CD4-positive, alpha-beta T cell (primary cell): Measurements from ENCODE around the gene EVPLL. TPM values are rescaled to one million over a fixed set of nuclear protein-coding genes. Genes with fewer than 3 reads are reported as not detected.
"Not testable (repeated sequence)": the region's sequence is repeated elsewhere in the genome, so short reads cannot be mapped to it uniquely, and the experiment has no call there.

Experiments used
- ATAC-seq: fragments of 200-7000 bp; cut with Tn5 transposase; one replicate; pipeline ENCODE4 v1.10.0; 2022; ENCODE audit warnings: mild to moderate bottlenecking; ENCODE audit not compliant: poor library complexity
- CTCF ChIA-PET: fragments of 350-600 bp; sonication (Branson Sonifier 250); formaldehyde crosslinking; loops from one replicate; lab custom pipeline; 2021; ENCODE audit warnings: antibody characterized with exemption, inconsistent platforms; lab: Charles Lee
- POLR2A ChIA-PET: fragments of 350-600 bp; sonication (Branson Sonifier 250); formaldehyde crosslinking; loops from one replicate; lab custom pipeline; 2021; ENCODE audit warnings: antibody characterized with exemption, inconsistent platforms; lab: Charles Lee
- DNase-seq, 14 experiments: peaks; one replicate each; pipeline ENCODE4 v3.0.0-alpha.2; 2013 to 2020; ENCODE audit warnings: mixed read lengths in 2 of 14
- H3K27ac ChIP-seq, 2 donors: one replicate each; pipeline versions ENCODE4 v1.5.1 to v1.7.0; 2013; ENCODE audit warnings: low read length in 2 of 2, low read depth in 1 of 2, mild to moderate bottlenecking in 1 of 2
- H3K27me3 ChIP-seq, 2 experiments: 1 replicate in 1 of 2; 2 replicates in 1 of 2; pipeline versions ENCODE4 v1.6.1 to v1.7.0; 2013; ENCODE audit warnings: low read length in 2 of 2, control low read depth in 1 of 2, mild to moderate bottlenecking in 1 of 2, moderate library complexity in 1 of 2; ENCODE audit not compliant: insufficient read depth in 2 of 2, control insufficient read depth in 1 of 2
- H3K36me3 ChIP-seq: one replicate; pipeline ENCODE4 v1.6.1; 2013; ENCODE audit warnings: low read length, control low read depth; ENCODE audit not compliant: insufficient read depth
- H3K4me1 ChIP-seq: one replicate; pipeline ENCODE4 v1.6.1; 2013; ENCODE audit warnings: low read length, control low read depth; ENCODE audit not compliant: insufficient read depth
- H3K4me3 ChIP-seq: one replicate; pipeline ENCODE4 v1.5.1; 2013; ENCODE audit warnings: mild to moderate bottlenecking, low read length, moderate library complexity
- H3K9me3 ChIP-seq, 2 experiments: 1 replicate in 1 of 2; 2 replicates in 1 of 2; pipeline versions ENCODE4 v1.6.1 to v1.7.0; 2013; ENCODE audit warnings: low read length in 2 of 2, mild to moderate bottlenecking in 2 of 2, control low read depth in 1 of 2, moderate library complexity in 1 of 2; ENCODE audit not compliant: control insufficient read depth in 1 of 2, insufficient read depth in 1 of 2
- H3K27ac Mint-ChIP-seq: one replicate; pipeline ENCODE4 v1.8.0; 2020; ENCODE audit warnings: mixed read lengths
- H3K27me3 Mint-ChIP-seq: one replicate; pipeline ENCODE4 v1.8.0; 2021; ENCODE audit warnings: mixed read lengths
- H3K36me3 Mint-ChIP-seq: one replicate; pipeline ENCODE4 v1.8.0; 2021; ENCODE audit warnings: low read depth, mixed read lengths
- H3K4me1 Mint-ChIP-seq: one replicate; pipeline ENCODE4 v1.8.0; 2021; ENCODE audit warnings: low read depth, mixed read lengths
- H3K4me3 Mint-ChIP-seq: one replicate; pipeline ENCODE4 v1.8.0; 2020; ENCODE audit warnings: mild to moderate bottlenecking, mixed read lengths
- H3K9me3 Mint-ChIP-seq: one replicate; pipeline ENCODE4 v1.8.0; 2020; ENCODE audit warnings: mixed read lengths
- CTCF ChIP-seq: fragments of 200-600 bp; IDR thresholded peaks from one replicate; pipeline ENCODE4 v1.8.0; 2022; ENCODE audit warnings: antibody characterized with exemption, mild to moderate bottlenecking
- intact Hi-C, 2 experiments: fragments of 100-400 bp; cut with DNase I in 1 of 2; cut with micrococcal nuclease in 1 of 2; formaldehyde crosslinking; loops; one replicate each; pipeline versions ENCODE4 v1.15.1 to v1.9.0; 2023 to 2025; cut with DNase I, micrococcal nuclease
- total RNA-seq, 174 experiments: library from RNA in 2 of 174; stranded (reverse) in 2 of 174; gene quantifications; one replicate each; pipeline ENCODE4 v1.2.3 and lab custom pipeline; 2021 to 2026

The EVPLL gene
- total RNA-seq, 2 experiments from 2014 or later = not detected

GRCh38 chr17:18378205-18378505, 577 bp downstream of the EVPLL start:
- no peak overlapping the region for H3K27ac Mint-ChIP-seq
- H3K4me3 ChIP-seq = no peak overlapping the region
- no peaks in the 10 kb centered on the region for H3K36me3 Mint-ChIP-seq
- H3K27ac ChIP-seq = no peak overlapping the region
- ChIA-PET POLR2A (no interaction called here), CTCF (interaction anchor here (0.6 kb wide), 1 partner anchor 19 kb away, joined by 3 read pairs; no protein-coding TSS in a partner anchor)
- no peak overlapping the region for H3K4me3 Mint-ChIP-seq
- DNase-seq = no peak
- peaks cover 5% of the 10 kb centered on the region for H3K4me1 Mint-ChIP-seq
- ATAC-seq = no peak
- peaks cover 0 to 2% of the 10 kb centered on the region in 2 experiments for H3K27me3 ChIP-seq
- H3K27me3 Mint-ChIP-seq = peaks cover 6% of the 10 kb centered on the region
- H3K4me1 ChIP-seq = peaks cover 10% of the 10 kb centered on the region
- no peaks in the 10 kb centered on the region for H3K9me3 Mint-ChIP-seq
- intact Hi-C loops = no loop called here
- TF ChIP-seq CTCF = no peak
- no peaks in the 10 kb centered on the region for H3K36me3 ChIP-seq
- peaks cover 0 to 4% of the 10 kb centered on the region in 2 experiments for H3K9me3 ChIP-seq

- intact Hi-C loops, H3K4me3 ChIP-seq, POLR2A ChIA-PET, H3K4me3 Mint-ChIP-seq, H3K27me3 ChIP-seq, H3K9me3 Mint-ChIP-seq, H3K27ac Mint-ChIP-seq, H3K27ac ChIP-seq, H3K36me3 Mint-ChIP-seq, H3K36me3 ChIP-seq, ATAC-seq, H3K9me3 ChIP-seq, H3K4me1 Mint-ChIP-seq, DNase-seq, CTCF ChIA-PET, H3K27me3 Mint-ChIP-seq: not testable (repeated sequence)
- peaks cover 10% of the 10 kb centered on the region for H3K4me1 ChIP-seq
Measured at GRCh38 chr17:18378614-18379013, 1.0 kb downstream of the EVPLL start.

GRCh38 chr17:18379246-18380146, 1.9 kb downstream of the EVPLL start:
- Histone ChIP-seq H3K4me1 (peaks cover 10% of the 10 kb centered on the region), H3K9me3 (peaks cover 0 to 4% of the 10 kb centered on the region in 2 experiments), H3K27ac (no peak overlapping the region), H3K4me3 (no peak overlapping the region), H3K36me3 (no peaks in the 10 kb centered on the region), H3K27me3 (peaks cover 0 to 2% of the 10 kb centered on the region in 2 experiments)
- H3K36me3 Mint-ChIP-seq = no peaks in the 10 kb centered on the region
- CTCF ChIA-PET = no interaction called here
- peaks cover 5% of the 10 kb centered on the region for H3K4me1 Mint-ChIP-seq
- intact Hi-C loops = no loop called here
- TF ChIP-seq CTCF = no peak
- no peak overlapping the region for H3K27ac Mint-ChIP-seq
- POLR2A ChIA-PET = no interaction called here
- no peak for DNase-seq
- no peak for ATAC-seq
- no peaks in the 10 kb centered on the region for H3K9me3 Mint-ChIP-seq
- H3K4me3 Mint-ChIP-seq = no peak overlapping the region
- H3K27me3 Mint-ChIP-seq = peaks cover 6% of the 10 kb centered on the region
